Nephron progenitor cell (in vitro differentiated cells): Measurements from ENCODE around the gene SRD5A1.

Experiments used
- DNase-seq: peaks from one replicate; pipeline ENCODE4 v3.0.0; 2021
- H3K27ac Mint-ChIP-seq: 2 replicates; pipeline ENCODE4 v1.8.0; 2021; ENCODE audit warnings: mild to moderate bottlenecking, moderate library complexity, mixed read lengths
- H3K27me3 Mint-ChIP-seq: 2 replicates; pipeline ENCODE4 v1.8.0; 2021; ENCODE audit warnings: mild to moderate bottlenecking, low read depth, mixed read lengths; ENCODE audit not compliant: poor library complexity
- H3K36me3 Mint-ChIP-seq: 2 replicates; pipeline ENCODE4 v1.8.0; 2021; ENCODE audit warnings: low read depth, mixed read lengths
- H3K4me1 Mint-ChIP-seq: 2 replicates; pipeline ENCODE4 v1.8.0; 2021; ENCODE audit warnings: mixed read lengths
- H3K4me3 Mint-ChIP-seq: 2 replicates; pipeline ENCODE4 v1.8.0; 2021; ENCODE audit warnings: mild to moderate bottlenecking, moderate library complexity, mixed read lengths
- H3K9me3 Mint-ChIP-seq: 2 replicates; pipeline ENCODE4 v1.8.0; 2021; ENCODE audit warnings: mild to moderate bottlenecking, moderate library complexity, mixed read lengths
- CTCF ChIP-seq: fragments of 200-600 bp; sonication (generic); IDR thresholded peaks from 2 replicates; pipeline ENCODE4 v1.5.0; 2021; ENCODE audit warnings: antibody characterized with exemption

Gene SRD5A1

GRCh38 chr5:6649186-6649585 lies 15.9 kb downstream of the SRD5A1 start:
- Mint-ChIP-seq H3K4me3 (no peak overlapping the region), H3K27ac (no peak overlapping the region), H3K4me1 (peaks cover 12% of the 10 kb centered on the region), H3K9me3 (peaks cover 31% of the 10 kb centered on the region), H3K27me3 (no peaks in the 10 kb centered on the region), H3K36me3 (peaks cover 63% of the 10 kb centered on the region)
- TF ChIP-seq CTCF: no peak
- DNase-seq: no peak

GRCh38 chr5:6649681-6650080 lies 16.4 kb downstream of the SRD5A1 start:
- H3K27ac Mint-ChIP-seq: no peak overlapping the region

GRCh38 chr5:6652025-6652424 lies 18.8 kb downstream of the SRD5A1 start:
- Mint-ChIP-seq H3K36me3 (peaks cover 63% of the 10 kb centered on the region), H3K4me3 (no peak overlapping the region), H3K27me3 (peaks cover 4% of the 10 kb centered on the region), H3K27ac (peak overlapping the region; percentile 71), H3K9me3 (peaks cover 35% of the 10 kb centered on the region), H3K4me1 (peaks cover 12% of the 10 kb centered on the region)
- no peak for DNase-seq
- no peak for TF ChIP-seq CTCF

More at GRCh38 chr5:6649681-6650080, 16.4 kb downstream of the SRD5A1 start:
- no peak for DNase-seq
- no peak for TF ChIP-seq CTCF
- H3K27me3 Mint-ChIP-seq: no peaks in the 10 kb centered on the region
- peaks cover 12% of the 10 kb centered on the region for H3K4me1 Mint-ChIP-seq
- no peak overlapping the region for H3K4me3 Mint-ChIP-seq
- peaks cover 31% of the 10 kb centered on the region for H3K9me3 Mint-ChIP-seq
- peaks cover 59% of the 10 kb centered on the region for H3K36me3 Mint-ChIP-seq

GRCh38 chr5:6655432-6655831 lies 22.2 kb downstream of the SRD5A1 start:
- Mint-ChIP-seq H3K4me3 (no peak overlapping the region), H3K9me3 (peaks cover 14% of the 10 kb centered on the region), H3K27me3 (peaks cover 4% of the 10 kb centered on the region), H3K4me1 (peaks cover 7% of the 10 kb centered on the region), H3K36me3 (peaks cover 60% of the 10 kb centered on the region), H3K27ac (peak overlapping the region; percentile 71)
- TF ChIP-seq CTCF: no peak
- no peak for DNase-seq

GRCh38 chr5:6656680-6657079 lies 23.4 kb downstream of the SRD5A1 start:
- no peak overlapping the region for H3K4me3 Mint-ChIP-seq
- H3K9me3 Mint-ChIP-seq: peaks cover 14% of the 10 kb centered on the region
- no peak for TF ChIP-seq CTCF
- H3K36me3 Mint-ChIP-seq: peaks cover 57% of the 10 kb centered on the region
- peaks cover 4% of the 10 kb centered on the region for H3K27me3 Mint-ChIP-seq
- no peak overlapping the region for H3K27ac Mint-ChIP-seq
- DNase-seq: no peak
- H3K4me1 Mint-ChIP-seq: peaks cover 7% of the 10 kb centered on the region

- no peak for TF ChIP-seq CTCF
- Mint-ChIP-seq H3K4me3 (no peak overlapping the region), H3K36me3 (peaks cover 50% of the 10 kb centered on the region), H3K4me1 (no peaks in the 10 kb centered on the region), H3K27ac (no peak overlapping the region), H3K27me3 (peaks cover 4% of the 10 kb centered on the region), H3K9me3 (peaks cover 14% of the 10 kb centered on the region)
- DNase-seq: no peak
Observed at GRCh38 chr5:6659941-6660684, 26.9 kb downstream of the SRD5A1 start.
